HUES6 (cell line): ENCODE results near the gene HCST.

Experiments
- H3K27ac ChIP-seq: 2 replicates; pipeline ENCODE4 v1.7.0; 2013; ENCODE audit warnings: low read depth, mild to moderate bottlenecking, low read length, inconsistent platforms
- H3K27me3 ChIP-seq: 2 replicates; pipeline ENCODE4 v1.6.1; 2013; ENCODE audit warnings: low read length; ENCODE audit not compliant: control insufficient read depth, insufficient read depth
- H3K36me3 ChIP-seq: 2 replicates; pipeline ENCODE4 v1.6.1; 2013; ENCODE audit warnings: low read length; ENCODE audit not compliant: control insufficient read depth, insufficient read depth
- H3K4me1 ChIP-seq: 2 replicates; pipeline ENCODE4 v1.6.1; 2013; ENCODE audit warnings: low read length; ENCODE audit not compliant: control insufficient read depth, insufficient read depth
- H3K4me3 ChIP-seq: 2 replicates; pipeline ENCODE4 v1.5.1; 2013; ENCODE audit warnings: low read depth, low read length
- H3K9ac ChIP-seq: one replicate; pipeline ENCODE4 v1.6.1; 2013; ENCODE audit warnings: mild to moderate bottlenecking, low read length
- H3K9me3 ChIP-seq: 2 replicates; pipeline ENCODE4 v1.6.1; 2013; ENCODE audit warnings: low read depth, low read length; ENCODE audit not compliant: control insufficient read depth, insufficient read depth

The HCST gene

GRCh38 chr19:35949131-35949530 is 46.8 kb downstream of the HCST start:
- no peaks in the 10 kb centered on the region for H3K9me3 ChIP-seq
- H3K9ac ChIP-seq: no peak overlapping the region
- no peak overlapping the region for H3K27ac ChIP-seq
- no peaks in the 10 kb centered on the region; the same call in 1 of the 2 replicates for H3K27me3 ChIP-seq
- H3K4me1 ChIP-seq: no peaks in the 10 kb centered on the region
- H3K4me3 ChIP-seq: no peak overlapping the region
- H3K36me3 ChIP-seq: 0 out of 2 replicates have a peak, but pooled peaks cover 3% of the 10 kb centered on the region
